DOHH2 (cell line): ENCODE data around the gene GABRG2.
"Not testable (repeated sequence)": the region's sequence is repeated elsewhere in the genome, so short reads cannot be mapped to it uniquely, and the experiment has no call there.

ENCODE experiments used
- H3F3A ChIP-seq: fragments of 200-600 bp; sonication (generic), shearing (Covaris generic); 2 replicates; pipeline ENCODE4 v1.6.0; 2016; ENCODE audit warnings: antibody characterized with exemption, mild to moderate bottlenecking; ENCODE audit not compliant: control insufficient read depth, insufficient read depth
- H3K27ac ChIP-seq: fragments of 200-600 bp; sonication (generic); 2 replicates; pipeline ENCODE4 v1.5.1; 2014; ENCODE audit warnings: low read depth, mild to moderate bottlenecking, low read length, moderate library complexity
- H3K27me3 ChIP-seq: fragments of 200-600 bp; sonication (generic); 2 replicates; pipeline ENCODE4 v1.6.1; 2014; ENCODE audit warnings: mild to moderate bottlenecking, low read length, mixed read lengths; ENCODE audit not compliant: control insufficient read depth
- H3K36me3 ChIP-seq: fragments of 200-600 bp; sonication (generic); 2 replicates; pipeline ENCODE4 v1.6.1; 2014; ENCODE audit warnings: mild to moderate bottlenecking, low read length, moderate library complexity, mixed read lengths; ENCODE audit not compliant: control insufficient read depth
- H3K4me1 ChIP-seq: fragments of 200-600 bp; sonication (generic); 2 replicates; pipeline ENCODE4 v1.6.1; 2014; ENCODE audit warnings: mild to moderate bottlenecking, low read length, mixed read lengths; ENCODE audit not compliant: control insufficient read depth
- H3K4me2 ChIP-seq: fragments of 200-600 bp; sonication (generic); 2 replicates; pipeline ENCODE4 v1.6.0; 2014; ENCODE audit warnings: mild to moderate bottlenecking, low read length, moderate library complexity
- H3K4me3 ChIP-seq: fragments of 200-600 bp; sonication (generic); 2 replicates; pipeline ENCODE4 v1.5.1; 2014; ENCODE audit warnings: mild to moderate bottlenecking, low read length, mixed read lengths
- H3K79me2 ChIP-seq: fragments of 200-600 bp; sonication (generic); 2 replicates; pipeline ENCODE4 v1.6.1; 2014; ENCODE audit warnings: mild to moderate bottlenecking, low read length, mixed read lengths; ENCODE audit not compliant: control insufficient read depth
- H3K9me2 ChIP-seq: fragments of 200-600 bp; sonication (generic); replicated peaks from 2 replicates; pipeline ENCODE4 v1.6.1; 2014; ENCODE audit warnings: mild to moderate bottlenecking, low read length, mixed read lengths; ENCODE audit not compliant: control insufficient read depth
- H3K9me3 ChIP-seq: fragments of 200-600 bp; sonication (generic); 2 replicates; pipeline ENCODE4 v1.6.1; 2014; ENCODE audit warnings: antibody characterized with exemption, low read length, mixed read lengths; ENCODE audit not compliant: control insufficient read depth, insufficient read depth
- H4K20me1 ChIP-seq: fragments of 200-600 bp; sonication (generic); 2 replicates; pipeline ENCODE4 v1.6.0; 2014; ENCODE audit warnings: low read depth, mild to moderate bottlenecking, antibody characterized with exemption, low read length, moderate library complexity; ENCODE audit not compliant: control insufficient read depth, insufficient read depth
- EZH2phosphoT487 ChIP-seq: fragments of 200-600 bp; sonication (generic); IDR thresholded peaks from 2 replicates; pipeline ENCODE4 v1.6.1; 2017; ENCODE audit warnings: borderline replicate concordance, mild to moderate bottlenecking, antibody characterized with exemption, low read length, moderate library complexity, mixed read lengths
- TF ChIP-seq, protein P1 (sequence below): fragments of 200-600 bp; sonication (generic); IDR thresholded peaks from one replicate; pipeline ENCODE4 v1.5.1; 2014; ENCODE audit warnings: antibody characterized with exemption, mild to moderate bottlenecking, low read depth, low read length; ENCODE audit not compliant: poor library complexity, severe bottlenecking

The GABRG2 gene

DNA sequence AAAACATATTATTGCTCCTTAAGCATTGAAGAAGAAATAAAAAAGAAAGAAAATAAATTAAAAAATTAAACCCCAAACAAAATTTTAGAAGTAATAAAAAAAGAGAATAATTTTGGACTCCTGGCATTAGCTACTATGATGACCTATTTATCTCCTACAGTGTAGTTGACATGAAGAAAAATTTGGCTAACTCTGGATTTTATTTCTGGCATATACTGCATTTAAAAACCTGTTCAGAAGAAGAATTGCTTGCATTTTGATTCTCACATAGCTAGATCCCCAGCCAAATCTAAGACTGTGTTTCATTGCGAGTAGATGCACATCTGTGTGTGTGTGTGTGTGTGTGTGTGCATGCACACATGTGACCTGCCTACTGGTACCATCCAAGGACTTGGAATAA is 30.1 kb upstream of the GABRG2 start:
- no peak for TF ChIP-seq EZH2phosphoT487
- TF ChIP-seq, protein P1, sequence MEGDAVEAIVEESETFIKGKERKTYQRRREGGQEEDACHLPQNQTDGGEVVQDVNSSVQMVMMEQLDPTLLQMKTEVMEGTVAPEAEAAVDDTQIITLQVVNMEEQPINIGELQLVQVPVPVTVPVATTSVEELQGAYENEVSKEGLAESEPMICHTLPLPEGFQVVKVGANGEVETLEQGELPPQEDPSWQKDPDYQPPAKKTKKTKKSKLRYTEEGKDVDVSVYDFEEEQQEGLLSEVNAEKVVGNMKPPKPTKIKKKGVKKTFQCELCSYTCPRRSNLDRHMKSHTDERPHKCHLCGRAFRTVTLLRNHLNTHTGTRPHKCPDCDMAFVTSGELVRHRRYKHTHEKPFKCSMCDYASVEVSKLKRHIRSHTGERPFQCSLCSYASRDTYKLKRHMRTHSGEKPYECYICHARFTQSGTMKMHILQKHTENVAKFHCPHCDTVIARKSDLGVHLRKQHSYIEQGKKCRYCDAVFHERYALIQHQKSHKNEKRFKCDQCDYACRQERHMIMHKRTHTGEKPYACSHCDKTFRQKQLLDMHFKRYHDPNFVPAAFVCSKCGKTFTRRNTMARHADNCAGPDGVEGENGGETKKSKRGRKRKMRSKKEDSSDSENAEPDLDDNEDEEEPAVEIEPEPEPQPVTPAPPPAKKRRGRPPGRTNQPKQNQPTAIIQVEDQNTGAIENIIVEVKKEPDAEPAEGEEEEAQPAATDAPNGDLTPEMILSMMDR: no peak
- H3K9me2 ChIP-seq: no peaks in the 10 kb centered on the region

DNA sequence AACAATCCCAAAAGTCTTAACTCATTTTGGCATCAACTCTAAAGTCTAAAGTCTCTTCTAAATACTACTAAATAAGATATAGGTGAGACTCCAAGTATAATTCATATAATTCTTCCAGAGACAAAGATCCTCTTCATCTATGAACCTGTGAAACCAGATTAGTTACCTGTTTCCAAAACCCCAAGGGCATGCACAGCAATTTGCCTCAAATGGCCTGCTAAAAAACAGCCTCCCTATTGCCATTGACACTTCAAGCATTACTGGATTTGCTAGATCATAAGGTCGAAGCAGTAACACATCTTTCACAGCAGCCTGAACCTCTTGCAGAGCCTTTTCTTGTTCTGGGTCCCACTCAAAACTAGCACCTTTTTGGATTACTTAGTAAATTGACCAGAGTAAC is 20.3 kb upstream of the GABRG2 start:
- Histone ChIP-seq H3K36me3 (no peaks in the 10 kb centered on the region), H3K4me2 (no peak overlapping the region), H3K27ac (no peak overlapping the region), H3K79me2 (no peaks in the 10 kb centered on the region), H3K9me2 (no peaks in the 10 kb centered on the region), H3K4me1 (no peaks in the 10 kb centered on the region), H4K20me1 (no peaks in the 10 kb centered on the region), H3F3A (no peaks in the 10 kb centered on the region), H3K27me3 (no peaks in the 10 kb centered on the region), H3K4me3 (no peak overlapping the region), H3K9me3 (no peaks in the 10 kb centered on the region)
- TF ChIP-seq, protein P1: no peak
- TF ChIP-seq EZH2phosphoT487: no peak

More for the DNA sequence above, 30.1 kb upstream of the GABRG2 start:
- Histone ChIP-seq H4K20me1 (no peaks in the 10 kb centered on the region), H3K9me3 (no peaks in the 10 kb centered on the region), H3K4me1 (no peaks in the 10 kb centered on the region), H3K79me2 (no peaks in the 10 kb centered on the region), H3K27me3 (no peaks in the 10 kb centered on the region), H3K4me2 (no peak overlapping the region), H3F3A (no peaks in the 10 kb centered on the region), H3K4me3 (no peak overlapping the region), H3K36me3 (no peaks in the 10 kb centered on the region), H3K27ac (no peak overlapping the region)

DNA sequence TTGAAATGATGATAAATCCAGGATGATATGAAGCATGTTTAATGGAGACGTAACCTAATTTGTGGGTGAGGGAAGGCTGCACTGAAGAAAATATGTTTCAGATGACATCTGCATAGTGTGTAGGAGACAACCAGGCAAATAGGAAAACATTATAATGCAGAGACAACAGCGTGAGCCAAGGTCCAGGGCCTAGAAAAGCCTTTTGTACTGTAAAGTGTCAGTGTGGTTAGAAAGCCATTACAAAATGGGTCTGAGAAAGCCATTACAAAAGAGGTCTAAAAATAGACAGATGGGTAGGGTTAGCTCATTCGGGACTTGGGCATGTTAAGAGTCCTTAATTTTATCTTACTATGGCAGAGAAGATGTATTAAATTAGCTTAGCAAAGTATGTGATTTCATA is 14.9 kb upstream of the GABRG2 start:
- Histone ChIP-seq H3K36me3 (no peaks in the 10 kb centered on the region), H3K4me3 (no peak overlapping the region), H3K4me2 (no peak overlapping the region), H4K20me1 (no peaks in the 10 kb centered on the region), H3F3A (no peaks in the 10 kb centered on the region), H3K27me3 (no peaks in the 10 kb centered on the region), H3K9me2 (no peaks in the 10 kb centered on the region), H3K27ac (no peak overlapping the region), H3K4me1 (no peaks in the 10 kb centered on the region), H3K9me3 (no peaks in the 10 kb centered on the region), H3K79me2 (no peaks in the 10 kb centered on the region)
- TF ChIP-seq, protein P1: no peak
- TF ChIP-seq EZH2phosphoT487: no peak

DNA sequence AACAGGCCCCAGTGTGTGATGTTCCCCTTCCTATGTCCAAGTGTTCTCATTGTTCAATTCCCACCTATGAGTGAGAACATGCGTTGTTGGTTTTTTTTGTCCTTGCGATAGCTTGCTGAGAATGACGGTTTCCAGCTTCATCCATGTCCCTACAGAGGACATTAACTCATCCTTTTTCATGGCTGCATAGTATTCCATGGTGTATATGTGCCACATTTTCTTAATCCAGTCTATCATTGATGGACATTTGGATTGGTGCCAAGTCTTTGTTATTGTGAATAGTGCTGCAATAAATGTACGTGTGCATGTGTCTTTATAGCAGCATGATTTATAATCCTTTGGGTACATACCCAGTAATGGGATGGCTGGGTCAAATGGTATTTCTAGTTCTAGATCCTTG is 12.5 kb upstream of the GABRG2 start:
- not testable (repeated sequence) for H3K9me2 ChIP-seq, H3F3A ChIP-seq, H3K4me3 ChIP-seq, H4K20me1 ChIP-seq, H3K4me1 ChIP-seq, H3K27ac ChIP-seq, H3K4me2 ChIP-seq, H3K79me2 ChIP-seq, H3K9me3 ChIP-seq, H3K27me3 ChIP-seq, H3K36me3 ChIP-seq
